ENCODE data around the gene APOD.

Gene APOD

DNA sequence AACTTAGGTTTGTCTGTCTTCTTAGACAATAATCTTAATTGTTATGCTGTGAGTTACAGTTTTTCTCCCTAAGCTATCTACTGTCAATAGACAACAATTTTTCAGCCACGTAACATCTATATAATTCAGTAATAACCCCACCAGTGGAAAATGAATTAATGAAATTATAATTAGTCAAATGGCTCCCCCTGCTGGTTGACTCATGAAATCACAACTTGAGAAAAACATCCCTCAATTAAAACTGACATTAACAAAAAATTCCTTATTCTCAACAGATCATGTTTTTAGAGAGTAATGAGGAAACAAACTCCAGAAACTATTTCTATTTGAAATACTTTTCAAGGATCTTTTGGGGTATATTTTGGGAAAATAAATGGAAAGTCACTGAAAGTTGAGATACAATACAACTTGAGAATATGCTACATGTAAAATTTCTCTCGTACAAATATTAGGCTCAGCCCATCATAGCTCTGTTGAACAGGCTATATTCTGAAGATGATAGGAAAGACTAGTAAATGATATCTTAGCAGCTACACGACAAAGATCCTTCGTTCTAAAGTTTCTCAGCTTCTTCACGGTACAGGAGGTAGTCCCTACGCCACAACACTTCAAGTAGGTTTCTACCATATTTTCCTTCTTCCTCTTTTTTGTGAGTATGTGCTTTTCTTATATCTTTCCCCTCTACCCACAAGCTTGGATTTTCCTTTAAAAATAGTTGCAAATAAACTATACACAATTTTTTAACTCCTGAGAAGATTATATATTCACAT, 61.3 kb downstream of the APOD start:
- no peak for DNase-seq
